Measurements from ENCODE around the gene ATG101. TPM values are rescaled to one million over a fixed set of nuclear protein-coding genes. Genes with fewer than 3 reads are reported as not detected.
A peak's percentile ranks its signal among the peaks of the same experiment; 100 is the strongest.

Gene ATG101
- total RNA-seq, 4 donors from 2014 or later, result 30.3 to 71.4 (median 61.2) TPM

- no peaks in the 10 kb centered on the region for H3K27me3 ChIP-seq
- H3K4me3 ChIP-seq, result peak overlapping the region; percentile 65 to 75 (median 70)
- no peaks in the 10 kb centered on the region for H3K9me3 ChIP-seq
- intact Hi-C loops (cut with DNase I), result no loop called here
- TF ChIP-seq EP300 (IDR thresholded peaks at IDR 0.05) (no peak), POLR2AphosphoS5 (IDR thresholded peaks at IDR 0.05) (peak in 1 of 2 donors; percentile 18), POLR2A (IDR thresholded peaks at IDR 0.05; ENCODE audit: low read depth) (no peak), CTCF (IDR thresholded peaks at IDR 0.05) (no peak)
- peak overlapping the region; percentile 95 to 100 (median 98) for H3K27ac ChIP-seq (replicated peaks in 1 of 4)
- H3K4me1 ChIP-seq, result peaks cover 59 to 87% (median 80%) of the 10 kb centered on the region in 4 donors
- no peak for DNase-seq (ENCODE audit: extremely low spot score)
- 83% methylated on average over 21 of the region's 21 CpGs for WGBS
- peaks cover 0 to 70% (median 52%) of the 10 kb centered on the region in 4 donors for H3K36me3 ChIP-seq
These were observed 15.4 kb upstream of the ATG101 start for GRCh38 chr12:52054231-52054832.

GRCh38 chr12:52054833-52055730 is 14.7 kb upstream of the ATG101 start:
- 88% methylated on average over 20 of the region's 21 CpGs for WGBS
- intact Hi-C loops (cut with DNase I), result no loop called here

GRCh38 chr12:52055731-52056711 is 13.8 kb upstream of the ATG101 start:
- TF ChIP-seq POLR2AphosphoS5 (IDR thresholded peaks at IDR 0.05) (peak; percentile 70 to 85), CTCF (IDR thresholded peaks at IDR 0.05) (no peak), POLR2A (IDR thresholded peaks at IDR 0.05; ENCODE audit: low read depth) (no peak)
- Histone ChIP-seq H3K9me3 (no peaks in the 10 kb centered on the region), H3K4me1 (peaks cover 45 to 79% (median 67%) of the 10 kb centered on the region in 4 donors), H3K36me3 (peaks cover 0 to 79% (median 53%) of the 10 kb centered on the region in 4 donors), H3K27ac (replicated peaks in 1 of 4) (peak overlapping the region; percentile 95 to 100 (median 98)), H3K27me3 (no peaks in the 10 kb centered on the region), H3K4me3 (peak overlapping the region; percentile 8 to 71 (median 47))
- intact Hi-C loops (cut with DNase I), result no loop called here
- 91% methylated on average over 26 of the region's 27 CpGs for WGBS
- DNase-seq (ENCODE audit: extremely low spot score), result no peak

More at GRCh38 chr12:52054833-52055730, 14.7 kb upstream of the ATG101 start:
- Histone ChIP-seq H3K27me3 (no peaks in the 10 kb centered on the region), H3K9me3 (no peaks in the 10 kb centered on the region), H3K27ac (replicated peaks in 1 of 4) (peak overlapping the region; percentile 95 to 100 (median 98)), H3K4me1 (peaks cover 51 to 86% (median 75%) of the 10 kb centered on the region in 4 donors), H3K4me3 (peak overlapping the region; percentile 14 to 75 (median 70)), H3K36me3 (peaks cover 0 to 78% (median 53%) of the 10 kb centered on the region in 4 donors)
- DNase-seq (ENCODE audit: extremely low spot score), result no peak
- TF ChIP-seq POLR2AphosphoS5 (IDR thresholded peaks at IDR 0.05) (peak; percentile 41 to 81), EP300 (IDR thresholded peaks at IDR 0.05) (no peak)

- WGBS, result 74% methylated on average over 18 of the region's 23 CpGs
- TF ChIP-seq EP300 (IDR thresholded peaks at IDR 0.05) (no peak), POLR2AphosphoS5 (IDR thresholded peaks at IDR 0.05) (peak; percentile 62 to 92), CTCF (IDR thresholded peaks at IDR 0.05) (no peak)
- H3K4me3 ChIP-seq, result peak overlapping the region; percentile 8 to 71 (median 28)
- no peak for DNase-seq (ENCODE audit: extremely low spot score)
- no peaks in the 10 kb centered on the region for H3K27me3 ChIP-seq
- H3K4me1 ChIP-seq, result peaks cover 39 to 73% (median 62%) of the 10 kb centered on the region in 4 donors
- peaks cover 0 to 79% (median 53%) of the 10 kb centered on the region in 4 donors for H3K36me3 ChIP-seq
- intact Hi-C loops (cut with DNase I), result no loop called here
- peak overlapping the region; percentile 95 to 100 (median 98) for H3K27ac ChIP-seq (replicated peaks in 1 of 4)
- no peaks in the 10 kb centered on the region for H3K9me3 ChIP-seq
These were observed 12.8 kb upstream of the ATG101 start for GRCh38 chr12:52056801-52057637.

All from esophagus muscularis mucosa (tissue), 4 donors.